ENCODE measurements around the gene DUS2. TPM values are rescaled to one million over a fixed set of nuclear protein-coding genes. Genes with fewer than 3 reads are reported as not detected.
A peak's percentile ranks its signal among the peaks of the same experiment; 100 is the strongest.

DUS2 gene
- total RNA-seq, 1 experiment from 2014 or later = 15.9 TPM

DNA sequence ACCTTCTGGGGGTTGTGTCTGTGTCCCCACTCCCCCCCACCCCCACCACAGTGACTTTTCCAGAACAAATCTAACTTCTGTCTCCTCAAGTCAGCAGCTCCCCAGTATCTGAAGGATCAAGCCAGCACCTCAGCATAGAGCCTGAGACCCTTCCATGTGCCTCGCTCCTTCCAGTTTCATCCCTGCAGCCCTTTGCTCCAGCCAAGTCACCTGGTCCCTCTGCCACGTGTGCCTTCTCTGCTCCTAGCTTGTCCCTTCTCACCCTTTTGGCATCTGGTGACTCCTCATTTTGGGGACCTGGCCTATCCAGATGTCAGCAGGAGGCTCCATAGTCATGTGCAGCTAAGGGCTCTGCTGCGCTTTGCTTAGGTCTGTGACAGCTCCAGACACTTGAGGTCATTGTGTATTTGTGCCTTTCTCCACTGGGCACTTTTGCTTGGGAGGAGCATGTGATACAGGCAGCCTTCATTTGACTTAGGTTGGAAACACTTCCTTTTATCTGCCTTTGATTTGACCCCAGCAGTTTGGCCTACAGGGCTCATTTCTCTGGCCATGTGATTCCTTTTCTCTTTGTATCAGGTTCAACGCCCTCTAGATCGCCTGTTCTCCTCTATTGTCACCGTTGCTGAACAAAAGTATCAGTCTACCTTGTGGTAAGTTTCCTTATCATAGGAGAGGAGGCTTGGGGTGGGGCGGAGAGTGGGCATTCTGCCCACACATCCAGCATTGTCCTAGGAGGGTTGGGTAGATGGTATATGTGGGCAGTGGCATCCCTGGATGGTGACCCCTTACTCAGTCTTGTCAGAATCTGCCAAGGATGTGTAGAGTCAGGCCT lies 55.0 kb downstream of the DUS2 start:
- no peak for DNase-seq (ENCODE audit: low read depth)

DNA sequence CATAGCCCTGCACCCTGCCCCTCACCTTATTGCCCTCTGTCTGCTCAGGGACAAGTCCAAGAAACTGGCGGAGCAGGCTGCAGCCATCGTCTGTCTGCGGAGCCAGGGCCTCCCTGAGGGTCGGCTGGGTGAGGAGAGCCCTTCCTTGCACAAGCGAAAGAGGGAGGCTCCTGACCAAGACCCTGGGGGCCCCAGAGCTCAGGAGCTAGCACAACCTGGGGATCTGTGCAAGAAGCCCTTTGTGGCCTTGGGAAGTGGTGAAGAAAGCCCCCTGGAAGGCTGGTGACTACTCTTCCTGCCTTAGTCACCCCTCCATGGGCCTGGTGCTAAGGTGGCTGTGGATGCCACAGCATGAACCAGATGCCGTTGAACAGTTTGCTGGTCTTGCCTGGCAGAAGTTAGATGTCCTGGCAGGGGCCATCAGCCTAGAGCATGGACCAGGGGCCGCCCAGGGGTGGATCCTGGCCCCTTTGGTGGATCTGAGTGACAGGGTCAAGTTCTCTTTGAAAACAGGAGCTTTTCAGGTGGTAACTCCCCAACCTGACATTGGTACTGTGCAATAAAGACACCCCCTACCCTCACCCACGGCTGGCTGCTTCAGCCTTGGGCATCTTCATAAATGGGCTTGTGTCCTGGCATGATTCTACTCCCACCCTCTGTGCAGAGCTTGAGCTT lies 55.8 kb downstream of the DUS2 start:
- no peak for DNase-seq (ENCODE audit: low read depth)

DNA sequence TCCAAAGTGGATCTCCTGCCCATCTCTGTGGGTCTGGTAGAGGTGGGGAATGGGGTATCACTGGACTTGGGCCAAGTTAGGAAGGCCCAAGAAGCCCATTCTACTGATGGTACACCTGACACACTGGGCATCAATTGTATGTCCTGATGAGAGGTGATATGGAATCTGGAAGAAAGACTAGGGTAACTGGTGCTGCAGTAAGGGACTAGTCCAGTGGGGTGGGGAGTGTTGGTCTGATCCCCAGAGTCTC lies 56.2 kb downstream of the DUS2 start:
- DNase-seq (ENCODE audit: low read depth) = no peak

DNA sequence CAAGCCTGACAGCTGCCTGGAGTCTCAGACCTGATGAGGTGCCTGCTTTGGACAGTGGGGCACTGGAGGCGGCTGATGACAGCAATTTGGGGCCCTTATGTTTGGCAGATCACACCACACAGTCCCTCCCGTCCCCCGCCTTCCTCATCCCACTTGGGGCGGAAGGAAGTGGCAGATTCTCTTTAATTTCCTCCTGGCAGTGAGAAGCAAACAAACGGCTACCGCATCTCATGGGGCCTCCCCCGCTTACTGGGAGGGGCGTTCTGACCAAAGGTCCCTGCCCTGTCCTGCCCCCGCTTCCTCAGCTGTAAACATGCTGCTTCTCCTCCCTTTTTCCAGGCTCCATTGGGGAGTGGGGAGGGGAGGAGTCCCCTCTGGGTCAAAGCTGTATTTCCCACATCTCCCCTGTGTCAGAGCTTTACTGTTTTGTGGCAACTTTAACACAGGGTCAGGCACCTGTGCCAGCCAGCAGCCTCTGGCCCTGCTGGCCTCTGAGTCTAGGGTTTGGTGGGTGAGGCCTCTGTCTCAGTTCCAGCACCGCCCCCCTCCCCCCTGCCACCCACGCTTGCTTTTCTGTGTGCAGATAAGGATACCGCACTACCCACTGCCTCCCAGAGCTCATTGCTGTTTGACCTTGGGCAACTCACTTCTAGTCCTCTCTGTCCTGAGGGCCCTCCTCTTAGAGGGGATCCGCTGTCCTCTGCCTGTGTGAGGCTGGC lies 56.7 kb downstream of the DUS2 start:
- peak; percentile 40 for DNase-seq (ENCODE audit: low read depth)

DNA sequence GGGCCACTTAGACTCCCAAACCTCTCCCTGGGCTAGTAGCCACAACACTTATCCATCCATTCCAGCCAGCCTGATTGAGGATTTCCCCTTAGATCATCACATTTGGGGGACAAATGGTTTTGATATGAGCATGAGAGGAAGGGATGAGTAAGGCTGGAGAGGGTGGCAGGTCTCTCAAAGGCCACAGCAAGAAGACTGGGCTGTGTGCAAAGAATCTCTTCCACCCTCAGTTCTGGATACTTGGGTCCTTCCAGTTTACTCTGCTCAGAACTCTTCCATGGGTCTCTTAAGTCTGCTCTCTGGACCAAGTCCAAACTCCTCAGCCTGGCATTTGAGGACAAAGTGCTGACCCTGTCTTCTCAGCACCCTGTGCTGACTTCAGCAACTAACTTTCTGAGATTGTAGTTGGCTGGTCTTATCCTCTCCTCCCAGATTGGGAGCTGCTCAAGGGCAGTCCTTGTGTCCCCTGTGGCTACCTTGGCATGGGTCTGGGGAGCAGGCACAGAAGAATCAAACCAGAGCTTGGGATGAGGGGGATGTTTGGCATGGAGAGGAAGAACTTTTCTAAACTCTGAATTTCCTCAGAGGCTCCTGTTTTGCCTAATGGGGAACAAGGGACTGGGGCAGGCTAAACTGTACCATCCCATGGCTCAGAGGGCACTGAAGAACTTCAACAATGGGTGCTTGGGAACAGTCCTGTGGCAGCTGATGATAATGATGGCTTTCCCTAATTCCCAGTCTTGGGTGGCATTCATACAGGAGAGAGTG lies 59.0 kb downstream of the DUS2 start:
- DNase-seq (ENCODE audit: low read depth) = no peak

DNA sequence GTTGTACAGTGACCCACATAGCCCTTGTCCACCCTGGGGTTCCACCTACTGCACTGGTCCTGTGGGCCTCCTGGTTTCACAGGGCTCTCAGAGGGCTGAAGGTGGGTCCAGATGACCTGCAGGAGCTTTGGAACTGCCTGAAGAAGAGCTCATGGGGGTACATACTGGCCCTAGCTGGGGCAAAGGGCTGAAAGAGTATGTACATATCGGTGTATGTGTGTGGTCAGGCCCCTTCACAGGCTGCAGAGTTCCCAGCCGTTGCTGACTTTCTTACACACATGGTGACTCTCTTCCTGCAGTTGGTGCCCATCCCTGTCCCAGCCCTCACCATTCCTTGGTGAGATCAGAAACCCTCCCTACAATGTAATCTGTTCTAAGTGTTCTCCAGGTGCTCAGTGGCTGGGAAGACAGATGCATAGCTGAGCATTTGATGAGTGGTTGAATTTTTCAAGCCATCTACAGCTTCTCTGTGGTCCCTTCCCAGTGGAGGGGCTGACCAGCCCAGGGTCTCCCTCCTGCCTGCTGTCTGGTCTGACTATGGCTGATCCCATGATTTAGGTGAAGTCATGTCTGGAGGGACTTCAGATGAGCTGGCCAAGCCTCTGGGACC lies 59.6 kb downstream of the DUS2 start:
- DNase-seq (ENCODE audit: low read depth) = no peak

DNA sequence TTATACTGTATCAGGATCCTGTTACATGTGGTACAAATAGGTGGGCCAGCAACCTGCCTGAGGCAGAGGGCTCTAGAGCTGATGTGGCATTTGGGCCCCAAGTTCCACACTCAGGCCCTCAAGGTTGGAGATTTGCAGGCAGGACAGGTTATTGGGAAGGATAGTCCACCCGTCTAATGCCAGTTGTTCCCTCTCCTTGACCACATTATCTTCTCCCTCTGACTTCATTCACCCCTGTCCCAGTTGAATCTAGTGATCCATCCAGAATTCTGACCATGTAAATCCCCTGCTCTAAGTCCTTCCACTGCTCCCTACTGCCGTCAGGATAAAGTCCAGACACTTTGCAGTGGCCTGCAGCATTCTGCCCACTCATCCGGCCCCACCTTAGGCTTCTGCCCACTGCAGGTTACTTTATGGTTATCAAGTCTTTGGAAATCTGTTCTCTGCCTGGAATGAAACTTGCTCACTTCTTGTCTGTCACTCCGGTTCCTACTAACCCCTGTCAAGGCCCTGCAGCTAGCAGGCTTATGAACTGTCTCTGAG lies 60.2 kb downstream of the DUS2 start:
- DNase-seq (ENCODE audit: low read depth) = no peak

DNA sequence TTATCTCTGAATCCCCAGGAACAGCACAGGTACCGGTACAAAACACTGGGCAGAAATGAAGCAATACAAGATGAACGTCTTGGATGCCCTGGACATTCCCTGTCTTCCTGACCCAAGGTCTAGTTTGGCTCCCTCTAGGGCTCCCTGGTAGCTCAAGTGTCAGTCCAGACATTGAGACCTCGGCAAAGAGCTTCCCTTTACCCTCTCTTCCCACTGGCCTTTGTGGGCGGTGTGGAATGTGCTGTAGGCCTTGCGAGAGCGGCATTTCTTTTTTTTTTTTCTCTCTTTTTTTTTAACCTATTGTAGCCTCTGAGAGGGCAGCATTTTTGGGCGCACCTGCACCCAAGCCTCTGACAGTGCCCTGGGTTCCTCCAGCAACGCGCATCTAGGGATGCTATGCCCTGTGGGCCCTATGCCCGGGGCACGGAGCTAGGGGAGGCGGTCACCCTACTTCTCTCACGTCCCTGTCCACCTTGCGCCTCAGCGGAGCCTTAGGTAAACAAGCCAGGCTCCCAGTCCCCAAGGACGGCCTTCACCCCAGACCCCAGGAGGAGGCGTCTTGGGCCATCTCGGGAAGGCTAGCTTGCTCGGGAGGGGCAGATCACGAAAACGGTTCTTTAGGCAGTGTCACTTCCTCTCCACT lies 60.9 kb downstream of the DUS2 start:
- DNase-seq (ENCODE audit: low read depth) = no peak

DNA sequence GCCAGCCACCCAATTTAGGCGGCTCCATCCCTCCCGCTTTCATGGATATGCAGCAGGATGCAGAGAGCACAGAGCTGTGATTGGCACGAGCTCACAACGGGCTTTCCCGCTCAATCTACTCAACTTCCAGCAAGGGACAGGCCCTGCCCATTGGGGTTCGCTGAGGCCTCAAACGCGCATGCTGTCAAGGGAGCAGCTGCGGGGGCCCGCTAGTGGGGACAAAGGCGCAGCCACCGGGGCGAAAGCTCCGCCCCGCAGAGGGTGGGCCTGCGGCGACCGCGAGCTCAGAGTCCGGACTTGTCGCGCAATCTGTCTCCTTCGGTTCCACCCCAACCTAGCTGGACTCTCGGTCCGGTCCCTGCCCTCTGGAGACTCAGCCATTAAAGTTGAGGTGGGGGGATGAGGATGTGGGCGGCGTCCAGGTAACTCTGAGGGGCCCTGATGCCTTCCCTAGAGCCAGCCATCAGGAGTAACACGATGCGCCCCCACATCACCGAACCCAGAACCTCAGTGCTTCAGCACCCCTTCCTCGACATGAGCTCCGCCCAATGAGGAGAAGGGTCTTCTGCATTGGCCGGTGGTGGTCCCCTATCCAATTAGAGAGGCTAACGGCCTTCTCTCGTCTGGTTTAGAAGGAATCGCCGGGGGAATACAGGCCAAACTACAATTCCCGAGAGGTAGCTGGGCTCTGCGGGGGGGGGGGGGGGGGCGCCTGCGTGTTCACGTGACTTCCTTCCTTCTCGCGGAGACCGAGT lies 61.6 kb downstream of the DUS2 start:
- DNase-seq (ENCODE audit: low read depth) = peak; percentile 64

DNA sequence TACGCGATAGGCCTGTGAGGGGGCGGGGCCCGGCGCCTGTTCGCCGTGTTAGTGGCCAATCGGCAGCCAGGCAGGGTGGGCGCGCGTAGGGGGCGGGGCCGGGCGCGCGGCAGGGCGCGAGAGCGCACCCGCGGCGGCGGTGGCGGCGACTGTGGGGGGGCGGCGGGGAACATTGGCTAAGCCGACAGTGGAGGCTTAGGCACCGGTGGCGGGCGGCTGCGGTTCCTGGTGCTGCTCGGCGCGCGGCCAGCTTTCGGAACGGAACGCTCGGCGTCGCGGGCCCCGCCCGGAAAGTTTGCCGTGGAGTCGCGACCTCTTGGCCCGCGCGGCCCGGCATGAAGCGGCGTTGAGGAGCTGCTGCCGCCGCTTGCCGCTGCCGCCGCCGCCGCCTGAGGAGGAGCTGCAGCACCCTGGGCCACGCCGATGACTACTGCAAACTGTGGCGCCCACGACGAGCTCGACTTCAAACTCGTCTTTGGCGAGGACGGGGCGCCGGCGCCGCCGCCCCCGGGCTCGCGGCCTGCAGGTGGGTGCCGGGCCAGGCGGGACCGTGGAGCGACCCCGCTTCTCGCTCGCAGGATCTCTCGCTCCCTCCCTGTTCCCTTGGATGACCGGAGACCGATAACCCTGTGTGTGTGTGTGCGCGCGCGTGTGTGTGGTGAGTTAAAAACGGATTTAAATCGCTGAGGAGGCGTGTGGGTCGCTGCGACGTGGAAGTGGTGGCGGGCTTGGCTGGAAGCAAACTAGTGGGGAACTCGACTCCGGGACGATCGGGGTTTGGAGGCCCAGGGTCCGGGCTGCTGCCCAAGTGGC lies 62.4 kb downstream of the DUS2 start, which contains the start of gene NFATC3:
Gene NFATC3, plus strand, starts transcription at position 112 of the 813 bp plus-strand sequence. Its CDS starts 312 bp downstream, at position 424.
- peak; percentile 96 for DNase-seq (ENCODE audit: low read depth)

DNA sequence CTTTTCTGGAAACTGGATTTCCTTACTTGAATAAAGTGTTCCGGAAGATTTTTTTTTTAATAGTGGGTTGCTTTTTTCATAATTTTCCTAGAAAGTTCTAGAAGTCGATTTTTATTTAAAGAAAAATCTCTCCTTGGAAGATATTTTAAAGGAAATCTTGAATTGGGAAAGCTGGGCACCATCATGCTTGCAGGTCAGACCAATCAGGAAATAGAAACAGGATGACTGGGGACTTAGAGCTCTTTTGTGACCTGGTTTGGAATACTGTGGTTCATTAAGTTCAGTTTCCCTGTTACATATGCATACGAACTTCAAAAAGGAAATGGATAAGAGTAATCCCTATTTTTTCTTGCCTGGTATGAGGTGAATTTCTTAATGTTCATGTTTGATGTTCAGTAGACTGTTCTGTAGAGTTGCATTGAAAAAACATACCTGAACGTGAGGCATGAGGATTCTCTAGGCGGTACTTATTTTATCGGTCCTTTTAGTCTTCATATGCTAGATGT lies 63.3 kb downstream of the DUS2 start:
- peak; percentile 28 for DNase-seq (ENCODE audit: low read depth)

DNA sequence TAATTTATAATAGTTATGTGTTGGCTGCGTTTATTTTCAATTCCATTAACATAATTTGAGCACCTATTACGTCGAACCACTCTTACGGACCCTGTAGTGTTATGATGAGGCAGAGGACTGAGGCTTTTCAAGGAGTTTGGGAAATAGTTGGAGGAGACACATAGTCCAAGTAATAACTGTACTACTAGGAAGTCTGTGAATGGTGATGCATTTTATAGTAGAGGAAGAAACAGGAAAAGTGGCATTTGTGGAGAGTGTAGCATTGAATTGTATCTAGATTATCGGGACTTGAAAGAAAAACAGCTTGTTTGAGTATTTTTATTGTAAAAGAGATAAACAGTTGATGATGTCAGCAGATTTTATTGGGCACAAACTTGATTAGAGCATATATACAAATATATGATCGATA lies 63.8 kb downstream of the DUS2 start:
- no peak for DNase-seq (ENCODE audit: low read depth)

DNA sequence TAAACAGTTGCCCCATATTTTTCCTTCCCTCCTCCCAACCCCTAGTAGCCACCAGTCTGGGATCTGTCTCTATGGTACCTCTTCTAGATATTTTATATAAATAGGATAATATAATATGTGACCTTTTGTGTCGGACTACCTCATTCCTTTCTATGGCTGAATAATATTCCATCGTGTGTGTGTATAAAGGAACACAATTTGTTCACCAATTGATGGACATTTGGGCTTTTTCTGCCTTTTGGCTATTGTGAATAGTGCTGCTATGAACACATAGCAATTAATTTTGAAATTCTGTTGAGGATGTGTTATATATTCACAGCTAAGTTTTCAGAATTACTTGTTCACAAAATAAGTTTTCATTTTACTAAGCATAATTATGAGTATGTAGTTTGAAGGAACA lies 64.6 kb downstream of the DUS2 start:
- DNase-seq (ENCODE audit: low read depth) = no peak

DNA sequence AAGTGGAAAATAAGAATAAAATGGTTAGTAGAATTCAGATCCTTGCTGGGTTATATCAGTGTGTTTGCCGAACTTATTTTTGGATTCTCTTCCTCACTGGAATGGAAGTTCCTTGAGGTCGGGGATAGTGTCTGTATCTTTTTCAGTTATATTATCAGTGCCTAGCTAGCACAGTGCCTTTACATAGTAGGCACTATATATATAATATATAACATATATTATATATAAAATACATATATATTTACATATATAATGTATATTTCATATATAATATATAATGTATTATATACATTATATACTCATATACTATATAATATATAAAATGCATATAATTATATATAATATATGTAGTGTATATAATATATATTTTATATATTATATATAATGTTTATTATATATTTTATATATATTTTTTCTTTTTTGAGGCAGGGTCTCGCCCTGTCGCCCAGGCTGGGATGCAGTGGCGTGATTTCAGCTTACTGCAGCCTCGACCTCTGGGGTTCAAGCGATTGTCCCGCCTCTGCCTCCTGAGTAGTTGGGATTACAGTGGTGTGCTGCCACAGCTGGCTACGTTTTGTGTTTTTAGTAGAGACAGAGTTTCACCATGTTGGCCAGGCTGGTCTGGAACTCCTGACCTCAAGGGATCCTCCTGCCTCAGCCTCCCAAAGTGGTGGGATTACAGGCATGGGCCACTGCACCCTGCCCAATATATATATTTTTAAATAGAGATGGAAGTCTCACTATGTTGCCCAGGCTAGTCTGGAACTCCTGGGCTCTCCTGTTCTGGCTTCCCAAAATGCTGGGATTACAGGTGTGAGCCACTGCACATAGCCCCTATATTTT lies 65.3 kb downstream of the DUS2 start:
- DNase-seq (ENCODE audit: low read depth) = no peak

DNA sequence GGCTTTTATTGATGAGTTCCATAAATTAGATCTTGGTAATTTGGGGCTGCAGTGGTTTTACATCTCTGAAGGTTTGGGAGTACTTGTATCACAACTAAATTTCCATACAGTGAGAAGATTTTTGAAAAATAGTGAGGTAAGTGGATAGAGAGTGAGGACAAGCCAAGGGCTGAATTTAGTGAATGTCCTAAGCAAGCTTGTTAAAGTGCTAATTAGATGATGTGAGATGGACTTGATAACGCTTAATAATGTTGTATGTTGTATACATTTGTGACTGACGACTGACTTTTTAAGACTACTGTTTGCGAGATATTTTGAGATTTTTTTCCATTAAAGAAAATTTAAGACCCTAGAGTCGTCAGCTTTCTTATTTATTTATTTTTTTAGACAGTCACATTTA lies 66.0 kb downstream of the DUS2 start:
- no peak for DNase-seq (ENCODE audit: low read depth)

DNA sequence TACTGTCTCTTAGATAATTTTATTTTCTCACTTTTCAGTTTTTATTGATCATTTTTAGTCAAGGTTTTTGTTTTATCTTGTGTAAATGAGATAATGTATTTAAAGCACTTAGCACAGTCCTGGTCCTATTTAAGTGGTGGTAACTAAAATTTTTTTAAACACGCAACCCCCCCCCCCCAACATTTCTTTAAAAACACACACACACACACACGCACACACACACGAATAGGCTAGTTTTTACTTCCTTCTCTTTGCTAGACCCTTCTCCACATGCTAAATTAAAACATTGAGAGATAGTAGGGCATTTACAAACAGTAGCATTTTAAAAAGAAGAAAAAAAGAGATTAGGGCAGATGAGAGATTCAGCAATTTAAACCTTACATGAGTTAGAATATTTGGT lies 67.0 kb downstream of the DUS2 start:
- DNase-seq (ENCODE audit: low read depth) = no peak

DNA sequence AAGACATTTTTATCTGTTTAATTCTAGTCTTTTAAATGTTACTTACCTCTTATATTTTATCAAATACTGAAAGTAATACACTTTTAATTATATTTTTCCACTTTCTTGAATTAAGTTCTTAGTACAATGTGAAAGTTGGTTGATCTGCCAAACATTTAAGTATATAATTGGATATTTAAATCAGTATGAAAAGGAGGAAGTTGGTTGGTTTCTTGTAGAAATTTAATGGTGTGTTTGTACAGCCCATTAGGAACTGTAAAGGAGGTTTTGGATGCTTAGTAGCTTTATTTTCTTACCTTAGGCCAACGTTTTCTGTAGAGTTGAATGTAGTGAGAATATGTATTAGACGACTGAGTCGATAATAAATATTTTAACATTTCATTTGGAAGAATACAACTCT lies 67.4 kb downstream of the DUS2 start:
- no peak for DNase-seq (ENCODE audit: low read depth)

Data from Daoy (cell line).